NB4 (cell line): ENCODE measurements around the gene HSPA12A.

Experiments
- POLR2A ChIP-seq: IDR thresholded peaks from 2 replicates; pipeline ENCODE4 v1.6.1; 2011; ENCODE audit warnings: mild to moderate bottlenecking; ENCODE audit not compliant: insufficient read length; ENCODE audit errors: extremely low read depth
- TF ChIP-seq, protein P1 (sequence below): IDR thresholded peaks from one replicate; pipeline ENCODE4 v1.5.1; 2012; ENCODE audit warnings: low read depth, low read length

DNA sequence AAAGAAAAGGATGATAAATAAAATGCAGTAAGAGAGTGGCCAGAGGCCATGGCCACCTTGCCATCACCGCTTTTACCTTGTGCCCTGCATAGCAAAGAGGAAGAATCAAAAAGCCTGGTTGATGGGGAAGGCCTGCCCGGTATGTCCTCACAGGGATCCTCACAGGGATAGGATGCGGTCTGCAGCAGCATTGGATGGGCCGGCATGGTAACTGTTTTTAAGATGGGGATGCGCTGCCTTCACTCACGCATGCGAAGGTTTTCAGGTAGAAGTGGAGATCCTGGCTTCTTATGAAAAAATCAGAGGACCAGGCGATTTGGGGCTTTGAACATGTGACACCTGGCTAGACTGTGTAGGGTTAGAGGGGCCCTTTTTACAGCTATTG is 109.2 kb downstream of the HSPA12A start:
- TF ChIP-seq POLR2A = no peak
- TF ChIP-seq, protein P1, sequence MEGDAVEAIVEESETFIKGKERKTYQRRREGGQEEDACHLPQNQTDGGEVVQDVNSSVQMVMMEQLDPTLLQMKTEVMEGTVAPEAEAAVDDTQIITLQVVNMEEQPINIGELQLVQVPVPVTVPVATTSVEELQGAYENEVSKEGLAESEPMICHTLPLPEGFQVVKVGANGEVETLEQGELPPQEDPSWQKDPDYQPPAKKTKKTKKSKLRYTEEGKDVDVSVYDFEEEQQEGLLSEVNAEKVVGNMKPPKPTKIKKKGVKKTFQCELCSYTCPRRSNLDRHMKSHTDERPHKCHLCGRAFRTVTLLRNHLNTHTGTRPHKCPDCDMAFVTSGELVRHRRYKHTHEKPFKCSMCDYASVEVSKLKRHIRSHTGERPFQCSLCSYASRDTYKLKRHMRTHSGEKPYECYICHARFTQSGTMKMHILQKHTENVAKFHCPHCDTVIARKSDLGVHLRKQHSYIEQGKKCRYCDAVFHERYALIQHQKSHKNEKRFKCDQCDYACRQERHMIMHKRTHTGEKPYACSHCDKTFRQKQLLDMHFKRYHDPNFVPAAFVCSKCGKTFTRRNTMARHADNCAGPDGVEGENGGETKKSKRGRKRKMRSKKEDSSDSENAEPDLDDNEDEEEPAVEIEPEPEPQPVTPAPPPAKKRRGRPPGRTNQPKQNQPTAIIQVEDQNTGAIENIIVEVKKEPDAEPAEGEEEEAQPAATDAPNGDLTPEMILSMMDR = no peak
